ENCODE results near the gene TIMM23.
"Not testable (repeated sequence)": the region's sequence is repeated elsewhere in the genome, so short reads cannot be mapped to it uniquely, and the experiment has no call there.

The TIMM23 gene

GRCh38 chr10:45997557-45997956 lies 25.3 kb downstream of the TIMM23 start:
- no peak for DNase-seq (ENCODE audit: low read depth, low spot score)

- DNase-seq (ENCODE audit: low read depth, low spot score), result no peak
Observed at GRCh38 chr10:45997994-45998763, 25.9 kb downstream of the TIMM23 start.

- DNase-seq (ENCODE audit: low read depth, low spot score), result not testable (repeated sequence)
Observed at GRCh38 chr10:45999955-46000354, 27.7 kb downstream of the TIMM23 start.

GRCh38 chr10:46000538-46000937 lies 28.2 kb downstream of the TIMM23 start:
- no peak for DNase-seq (ENCODE audit: low read depth, low spot score)

GRCh38 chr10:46001187-46001756 lies 29.0 kb downstream of the TIMM23 start:
- no peak for DNase-seq (ENCODE audit: low read depth, low spot score)

GRCh38 chr10:46002189-46002687 lies 29.9 kb downstream of the TIMM23 start:
- DNase-seq (ENCODE audit: low read depth, low spot score), result not testable (repeated sequence)

GRCh38 chr10:46002916-46003693 lies 30.8 kb downstream of the TIMM23 start:
- DNase-seq (ENCODE audit: low read depth, low spot score), result no peak

- no peak for DNase-seq (ENCODE audit: low read depth, low spot score)
Observed at GRCh38 chr10:46004963-46005362, 32.7 kb downstream of the TIMM23 start.

- no peak for DNase-seq (ENCODE audit: low read depth, low spot score)
Observed at GRCh38 chr10:46005383-46005782, 33.1 kb downstream of the TIMM23 start.

GRCh38 chr10:46006219-46006618 lies 33.9 kb downstream of the TIMM23 start:
- DNase-seq (ENCODE audit: low read depth, low spot score), result no peak

- no peak for DNase-seq (ENCODE audit: low read depth, low spot score)
Observed at GRCh38 chr10:46012746-46013145, 40.5 kb downstream of the TIMM23 start.

GRCh38 chr10:46014206-46014605 lies 41.9 kb downstream of the TIMM23 start:
- DNase-seq (ENCODE audit: low read depth, low spot score), result no peak

- no peak for DNase-seq (ENCODE audit: low read depth, low spot score)
Observed at GRCh38 chr10:46014683-46015405, 42.6 kb downstream of the TIMM23 start.

GRCh38 chr10:46016190-46016589 lies 43.9 kb downstream of the TIMM23 start:
- no peak for DNase-seq (ENCODE audit: low read depth, low spot score)

- DNase-seq (ENCODE audit: low read depth, low spot score), result no peak
Observed at GRCh38 chr10:46016811-46017210, 44.5 kb downstream of the TIMM23 start.

- no peak for DNase-seq (ENCODE audit: low read depth, low spot score)
Observed at GRCh38 chr10:46017733-46018132, 45.4 kb downstream of the TIMM23 start.

GRCh38 chr10:46018453-46019176 lies 46.3 kb downstream of the TIMM23 start:
- no peak for DNase-seq (ENCODE audit: low read depth, low spot score)

GRCh38 chr10:46019177-46019528 lies 46.9 kb downstream of the TIMM23 start:
- no peak for DNase-seq (ENCODE audit: low read depth, low spot score)

- no peak for DNase-seq (ENCODE audit: low read depth, low spot score)
Observed at GRCh38 chr10:46019569-46020343, 47.5 kb downstream of the TIMM23 start.

- DNase-seq (ENCODE audit: low read depth, low spot score), result no peak
Observed at GRCh38 chr10:46020344-46020657, 48.0 kb downstream of the TIMM23 start.

Data from iPS DF 19.7 (cell line).